ENCODE measurements around the gene MAEA. TPM values are rescaled to one million over a fixed set of nuclear protein-coding genes. Genes with fewer than 3 reads are reported as not detected.

MAEA gene
- total RNA-seq, 5 donors from 2014 or later (not counting 1 experiment from before 2014, with no cell fraction given): 62.3 to 114 (median 87.2) TPM

DNA sequence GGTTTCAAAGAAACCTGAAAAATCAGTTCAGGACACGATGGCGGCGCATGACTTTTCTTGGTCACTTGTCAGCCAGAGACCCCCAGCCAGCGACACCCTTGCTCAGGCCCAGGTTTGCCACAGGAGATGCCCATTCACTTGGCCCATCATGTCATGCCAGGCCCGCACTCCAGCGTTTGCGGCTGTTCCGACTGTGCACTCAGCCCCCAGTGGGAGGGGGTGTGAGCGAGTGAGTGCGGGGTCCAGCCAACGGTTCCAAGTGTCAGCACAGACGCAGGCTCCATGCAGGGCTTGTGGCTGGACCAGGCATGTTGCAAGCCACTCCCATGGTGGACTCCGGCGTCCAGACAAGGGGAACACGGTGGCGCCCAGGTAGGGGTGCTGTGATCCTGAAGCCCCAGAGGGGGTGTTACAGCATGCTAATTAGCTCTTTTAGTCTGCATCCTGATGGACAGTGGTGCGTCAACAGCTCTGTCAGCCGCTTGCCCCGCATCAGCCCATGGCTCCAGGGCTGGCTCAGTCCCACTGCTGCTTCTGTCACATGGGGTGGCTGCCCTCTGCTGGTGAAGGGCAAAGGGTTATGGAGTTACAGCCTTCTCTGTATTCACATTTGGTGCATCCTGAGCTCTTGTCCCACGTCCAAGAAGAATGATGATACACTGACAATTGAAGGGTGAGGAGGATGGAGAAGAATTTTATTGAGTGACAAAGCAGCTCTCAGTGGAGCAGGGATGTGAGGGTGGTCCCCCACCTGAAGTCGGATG is 3.7 kb upstream of the MAEA start:
- Mint-ChIP-seq H3K4me3 (no peak overlapping the region), H3K27ac (no peak overlapping the region), H3K9me3 (peaks cover 0 to 4% (median 4%) of the 10 kb centered on the region in 3 donors), H3K27me3 (no peaks in the 10 kb centered on the region), H3K4me1 (peaks cover 11 to 15% (median 13%) of the 10 kb centered on the region in 3 donors), H3K36me3 (no peaks in the 10 kb centered on the region)
- Histone ChIP-seq H3K4me1 (ENCODE audit: control insufficient read depth in 1 of 2, extremely low read depth in 1 of 2, insufficient read depth in 2 of 2, low read length in 2 of 2) (peaks cover 10 to 16% of the 10 kb centered on the region in 2 experiments), H3K27me3 (replicated peaks in 1 of 2; ENCODE audit: control insufficient read depth in 2 of 2, extremely low read depth in 1 of 2, insufficient read depth in 2 of 2, low read length in 1 of 2) (no peaks in the 10 kb centered on the region), H3K36me3 (ENCODE audit: control insufficient read depth in 2 of 2, extremely low read depth in 1 of 2, insufficient read depth in 1 of 2, low read length in 1 of 2) (no peaks in the 10 kb centered on the region), H3K4me3 (ENCODE audit: control insufficient read depth in 1 of 2, extremely low read depth in 1 of 2, low read length in 1 of 2) (no peak overlapping the region), H3K9me3 (no peaks in the 10 kb centered on the region), H3K27ac (ENCODE audit: low read length) (no peak overlapping the region)
- 89% methylated on average over 21 of the region's 21 CpGs for WGBS (ENCODE audit: insufficient coverage)
- DNase-seq (peak in 18 of 35 experiments; percentile 13 to 48 (median 32)), ATAC-seq (replicated peaks in 1 of 4) (no peak)
- ChIA-PET POLR2A (no interaction called here), CTCF (interaction anchor here in 1 of 2 donors (1.0 kb wide), 1 partner anchor 17 kb away, joined by 4 read pairs; no protein-coding TSS in a partner anchor)

DNA sequence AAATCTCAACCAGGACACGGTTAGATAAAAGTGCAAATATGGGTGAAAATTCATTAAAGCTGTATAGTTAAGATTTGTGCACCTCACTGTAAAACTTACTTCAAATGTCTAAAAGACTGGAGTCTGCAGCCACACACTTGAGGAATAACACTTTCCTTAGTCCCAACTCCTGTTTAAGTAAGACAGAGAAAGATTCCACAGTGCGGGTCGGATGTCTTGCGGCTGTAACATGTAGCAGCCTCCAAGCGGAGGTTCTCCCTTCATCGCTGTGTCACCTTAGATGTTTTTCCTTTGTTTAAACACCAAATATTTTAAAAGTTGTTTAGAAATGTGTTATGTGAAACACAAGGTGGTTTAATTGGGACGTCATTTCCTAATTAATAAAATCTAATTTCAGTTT is 905 bp upstream of the MAEA start:
- WGBS (ENCODE audit: insufficient coverage): no CpG with 5 or more reads among the region's 7 CpGs
- Histone ChIP-seq H3K36me3 (ENCODE audit: control insufficient read depth in 2 of 2, extremely low read depth in 1 of 2, insufficient read depth in 1 of 2, low read length in 1 of 2) (peaks cover 0 to 4% of the 10 kb centered on the region in 2 donors), H3K4me1 (ENCODE audit: control insufficient read depth in 1 of 2, extremely low read depth in 1 of 2, insufficient read depth in 2 of 2, low read length in 2 of 2) (peaks cover 24 to 37% of the 10 kb centered on the region in 2 experiments), H3K27me3 (replicated peaks in 1 of 2; ENCODE audit: control insufficient read depth in 2 of 2, extremely low read depth in 1 of 2, insufficient read depth in 2 of 2, low read length in 1 of 2) (no peaks in the 10 kb centered on the region), H3K27ac (ENCODE audit: low read length) (peak overlapping the region; percentile 81), H3K9me3 (no peaks in the 10 kb centered on the region), H3K4me3 (ENCODE audit: control insufficient read depth in 1 of 2, extremely low read depth in 1 of 2, low read length in 1 of 2) (peak overlapping the region; percentile 63 to 89)
- H3K4me3 Mint-ChIP-seq: peak overlapping the region; percentile 73 to 95 (median 87)
- H3K4me1 Mint-ChIP-seq: peaks cover 31 to 38% (median 37%) of the 10 kb centered on the region in 3 donors
- H3K27me3 Mint-ChIP-seq: no peaks in the 10 kb centered on the region
- ChIA-PET CTCF (interaction anchor here in 1 of 2 donors (1.1 to 1.4 kb wide), 2 partner anchors 21 to 158 kb away, joined by 4 to 7 read pairs; no protein-coding TSS in a partner anchor), POLR2A (no interaction called here)
- no peaks in the 10 kb centered on the region for H3K36me3 Mint-ChIP-seq
- H3K9me3 Mint-ChIP-seq: peaks cover 0 to 4% (median 4%) of the 10 kb centered on the region in 3 donors
- ATAC-seq (replicated peaks in 1 of 4): no peak
- H3K27ac Mint-ChIP-seq: peak overlapping the region; percentile 67 to 77
- no peak for DNase-seq

DNA sequence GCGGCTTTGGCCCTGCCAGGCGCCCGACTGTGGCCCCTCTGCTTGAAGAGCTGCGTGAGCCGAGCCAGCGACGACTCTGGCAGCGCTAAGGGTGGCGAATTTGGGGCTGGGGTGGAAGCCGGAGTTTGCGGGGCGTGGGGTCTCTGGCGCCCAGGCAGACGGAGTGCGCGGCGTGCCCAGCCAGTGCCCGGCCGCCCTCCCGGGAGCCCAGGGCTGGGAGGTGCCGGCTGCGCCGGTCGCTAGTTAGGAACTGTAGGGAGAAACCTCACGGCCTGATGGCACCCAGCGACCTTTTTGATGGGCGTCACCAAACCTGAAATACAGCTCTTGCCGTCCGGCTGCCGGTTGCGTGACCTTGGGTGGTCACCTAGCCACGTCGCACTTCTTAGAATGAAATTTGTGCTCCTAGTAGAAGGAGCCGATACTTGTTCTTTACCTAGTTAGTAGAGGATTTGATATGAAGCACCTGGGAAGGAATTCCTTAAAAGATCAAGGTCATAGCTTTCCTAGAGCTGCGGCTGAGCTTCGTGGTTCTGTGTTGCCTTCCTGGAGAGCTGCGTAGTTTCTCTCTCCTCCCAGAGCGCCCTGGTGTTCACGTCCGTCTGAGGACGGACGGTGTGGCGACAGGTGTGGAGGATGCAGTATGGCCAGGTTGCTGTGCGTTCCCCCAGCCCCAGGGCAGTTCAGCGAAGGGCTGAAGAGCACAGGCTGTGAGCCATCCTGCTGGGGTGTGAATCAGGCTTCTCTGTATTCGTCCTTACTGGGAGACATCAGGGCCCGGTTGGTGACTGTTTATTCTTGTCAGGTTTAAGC is 680 bp downstream of the MAEA start:
- Histone ChIP-seq H3K4me1 (ENCODE audit: control insufficient read depth in 1 of 2, extremely low read depth in 1 of 2, insufficient read depth in 2 of 2, low read length in 2 of 2) (peaks cover 24 to 52% of the 10 kb centered on the region in 2 experiments), H3K36me3 (ENCODE audit: control insufficient read depth in 2 of 2, extremely low read depth in 1 of 2, insufficient read depth in 1 of 2, low read length in 1 of 2) (peaks cover 4 to 6% of the 10 kb centered on the region in 2 donors), H3K27ac (ENCODE audit: low read length) (peak overlapping the region; percentile 44), H3K9me3 (no peaks in the 10 kb centered on the region), H3K27me3 (replicated peaks in 1 of 2; ENCODE audit: control insufficient read depth in 2 of 2, extremely low read depth in 1 of 2, insufficient read depth in 2 of 2, low read length in 1 of 2) (no peaks in the 10 kb centered on the region), H3K4me3 (ENCODE audit: control insufficient read depth in 1 of 2, extremely low read depth in 1 of 2, low read length in 1 of 2) (peak overlapping the region; percentile 63 to 89)
- DNase-seq (peak in 4 of 35 experiments; percentile 7 to 34 (median 20)), ATAC-seq (replicated peaks in 1 of 4) (peak in 1 of 4 experiments; percentile 1)
- POLR2A ChIA-PET: interaction anchor here in 1 of 2 donors (0.7 kb wide), 1 partner anchor 23 kb away, joined by 3 read pairs; no protein-coding TSS in a partner anchor
- 2% methylated on average over 44 of the region's 47 CpGs for WGBS (ENCODE audit: insufficient coverage)
- Mint-ChIP-seq H3K4me1 (peaks cover 31 to 54% (median 48%) of the 10 kb centered on the region in 3 donors), H3K9me3 (peaks cover 0 to 4% (median 4%) of the 10 kb centered on the region in 3 donors), H3K4me3 (peak overlapping the region; percentile 87 to 95 (median 91)), H3K27ac (peak overlapping the region; percentile 85 to 89), H3K27me3 (no peaks in the 10 kb centered on the region), H3K36me3 (no peaks in the 10 kb centered on the region)
- CTCF ChIA-PET: interaction anchor here in 1 of 2 donors (0.6 to 1.2 kb wide), 2 partner anchors 12 to 89 kb away, joined by 3 read pairs; no protein-coding TSS in a partner anchor

DNA sequence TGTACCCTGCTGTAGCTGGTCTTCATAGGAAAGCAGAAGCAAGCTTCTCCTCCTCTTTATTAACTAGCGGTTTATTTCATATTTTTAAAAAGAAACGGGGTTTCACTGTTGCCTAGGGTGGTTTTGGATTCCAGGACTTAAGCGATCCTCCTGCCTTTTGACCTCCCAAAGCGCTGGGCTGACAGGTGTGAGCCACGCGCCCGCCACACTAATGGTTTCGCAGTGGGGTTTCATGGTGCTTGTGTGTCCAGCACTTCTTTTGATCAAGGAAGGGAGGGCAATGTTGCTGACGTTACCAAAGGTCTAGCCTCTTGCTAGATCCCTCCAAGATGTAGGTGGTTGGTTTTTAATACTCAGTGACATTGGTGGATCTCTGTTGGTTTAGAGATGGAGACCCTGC is 1.4 kb downstream of the MAEA start:
- H3K4me1 Mint-ChIP-seq: peaks cover 31 to 55% (median 49%) of the 10 kb centered on the region in 3 donors
- POLR2A ChIA-PET: interaction anchor here in 1 of 2 donors (0.5 kb wide), 1 partner anchor 12 kb away, joined by 6 read pairs; no protein-coding TSS in a partner anchor
- Histone ChIP-seq H3K27me3 (replicated peaks in 1 of 2; ENCODE audit: control insufficient read depth in 2 of 2, extremely low read depth in 1 of 2, insufficient read depth in 2 of 2, low read length in 1 of 2) (no peaks in the 10 kb centered on the region), H3K4me3 (ENCODE audit: control insufficient read depth in 1 of 2, extremely low read depth in 1 of 2, low read length in 1 of 2) (peak overlapping the region; percentile 63 to 89), H3K9me3 (no peaks in the 10 kb centered on the region), H3K27ac (ENCODE audit: low read length) (no peak overlapping the region), H3K4me1 (ENCODE audit: control insufficient read depth in 1 of 2, extremely low read depth in 1 of 2, insufficient read depth in 2 of 2, low read length in 2 of 2) (peaks cover 24 to 53% of the 10 kb centered on the region in 2 experiments), H3K36me3 (ENCODE audit: control insufficient read depth in 2 of 2, extremely low read depth in 1 of 2, insufficient read depth in 1 of 2, low read length in 1 of 2) (peaks cover 4 to 7% of the 10 kb centered on the region in 2 donors)
- peak overlapping the region; percentile 87 to 95 (median 91) for H3K4me3 Mint-ChIP-seq
- peak overlapping the region; percentile 85 to 89 for H3K27ac Mint-ChIP-seq
- no peaks in the 10 kb centered on the region for H3K27me3 Mint-ChIP-seq
- WGBS (ENCODE audit: insufficient coverage): 64% methylated on average over 8 of the region's 9 CpGs
- H3K9me3 Mint-ChIP-seq: peaks cover 0 to 3% (median 3%) of the 10 kb centered on the region in 3 donors
- H3K36me3 Mint-ChIP-seq: no peaks in the 10 kb centered on the region
- CTCF ChIA-PET: no interaction called here
- DNase-seq (no peak), ATAC-seq (replicated peaks in 1 of 4) (no peak)

DNA sequence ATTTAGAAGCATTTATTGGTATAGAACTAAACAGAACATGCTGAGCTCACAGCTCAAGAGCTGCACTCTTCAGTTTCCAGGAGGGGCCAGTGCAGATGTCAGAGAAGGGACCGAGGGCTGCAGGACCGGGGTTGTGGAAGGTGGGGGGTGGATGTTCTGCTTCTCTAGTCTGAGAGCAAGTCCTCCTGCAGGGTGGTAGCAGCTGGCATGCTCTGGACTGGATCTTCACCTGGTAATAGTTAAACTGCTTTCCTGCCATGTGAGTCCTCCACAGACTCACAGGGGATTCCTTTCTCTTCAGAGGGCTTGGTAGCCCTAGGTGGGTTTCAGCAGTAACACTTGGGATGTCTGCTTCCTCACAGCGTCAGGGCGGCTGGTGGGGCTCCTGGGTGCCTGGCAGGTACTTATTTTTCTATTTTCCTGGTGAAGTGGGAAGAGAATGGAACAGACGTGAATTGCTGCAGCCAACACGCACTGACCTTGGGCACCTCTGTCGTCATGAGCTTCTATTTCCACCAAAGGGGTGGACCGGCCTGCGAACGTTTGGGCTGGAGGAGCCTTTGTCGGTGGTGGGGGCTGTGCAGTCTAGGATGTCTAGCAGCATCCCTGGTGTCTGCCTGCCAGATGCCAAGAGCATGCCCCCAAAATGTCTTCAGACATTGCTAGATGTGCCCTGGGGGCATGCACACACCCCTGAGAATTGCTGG is 2.5 kb downstream of the MAEA start:
- POLR2A ChIA-PET: no interaction called here
- H3K27me3 Mint-ChIP-seq: no peaks in the 10 kb centered on the region
- H3K9me3 ChIP-seq: no peaks in the 10 kb centered on the region
- CTCF ChIA-PET: interaction anchor here in 1 of 2 donors (1.5 kb wide), 1 partner anchor 54 kb away, joined by 4 read pairs; the partner anchor contains the start of gene UVSSA
- no peak for ATAC-seq (replicated peaks in 1 of 4)
- no peak for DNase-seq
- peaks cover 3% of the 10 kb centered on the region for H3K36me3 Mint-ChIP-seq
- no peaks in the 10 kb centered on the region for H3K27me3 ChIP-seq (replicated peaks in 1 of 2; ENCODE audit: control insufficient read depth in 2 of 2, extremely low read depth in 1 of 2, insufficient read depth in 2 of 2, low read length in 1 of 2)
- WGBS (ENCODE audit: insufficient coverage): 88% methylated on average over 10 of the region's 11 CpGs
- H3K27ac ChIP-seq (ENCODE audit: low read length): no peak overlapping the region
- no peak overlapping the region for H3K4me3 ChIP-seq (ENCODE audit: control insufficient read depth in 1 of 2, extremely low read depth in 1 of 2, low read length in 1 of 2)
- peak overlapping the region; percentile 87 to 95 (median 91) for H3K4me3 Mint-ChIP-seq
- H3K36me3 ChIP-seq (ENCODE audit: control insufficient read depth in 2 of 2, extremely low read depth in 1 of 2, insufficient read depth in 1 of 2, low read length in 1 of 2): peaks cover 4 to 16% of the 10 kb centered on the region in 2 donors
- H3K9me3 Mint-ChIP-seq: no peaks in the 10 kb centered on the region
- peaks cover 24 to 62% of the 10 kb centered on the region in 2 experiments for H3K4me1 ChIP-seq (ENCODE audit: control insufficient read depth in 1 of 2, extremely low read depth in 1 of 2, insufficient read depth in 2 of 2, low read length in 2 of 2)
- peaks cover 40 to 64% (median 57%) of the 10 kb centered on the region in 3 donors for H3K4me1 Mint-ChIP-seq
- H3K27ac Mint-ChIP-seq: no peak overlapping the region

Measured in T-cell (primary cell).